CD4-positive, alpha-beta T cell treated with Interferon gamma for 1 hour (primary cell): ENCODE data around the gene RAB14.
A peak's percentile ranks its signal among the peaks of the same experiment; 100 is the strongest.
"Not testable (repeated sequence)": the region's sequence is repeated elsewhere in the genome, so short reads cannot be mapped to it uniquely, and the experiment has no call there.

ENCODE experiments used
- DNase-seq: peaks from one replicate; pipeline ENCODE4 v3.0.0-alpha.2; 2020

The RAB14 gene

GRCh38 chr9:121153642-121154041, 48.0 kb downstream of the RAB14 start:
- no peak for DNase-seq

- DNase-seq = no peak
Observed at GRCh38 chr9:121150188-121150587, 51.5 kb downstream of the RAB14 start.

GRCh38 chr9:121144482-121144881, 57.2 kb downstream of the RAB14 start:
- no peak for DNase-seq

GRCh38 chr9:121143771-121144170, 57.9 kb downstream of the RAB14 start:
- no peak for DNase-seq

GRCh38 chr9:121141706-121142105, 60.0 kb downstream of the RAB14 start:
- DNase-seq = no peak

GRCh38 chr9:121141306-121141705, 60.4 kb downstream of the RAB14 start:
- DNase-seq = no peak

GRCh38 chr9:121140162-121140561, 61.5 kb downstream of the RAB14 start:
- no peak for DNase-seq

- DNase-seq = no peak
Observed at GRCh38 chr9:121138973-121139372, 62.7 kb downstream of the RAB14 start.

- no peak for DNase-seq
Observed at GRCh38 chr9:121138561-121138960, 63.1 kb downstream of the RAB14 start.

GRCh38 chr9:121135642-121136041, 66.0 kb downstream of the RAB14 start:
- DNase-seq = no peak

- DNase-seq = peak; percentile 76
Observed at GRCh38 chr9:121133104-121133816, 68.4 kb downstream of the RAB14 start.

GRCh38 chr9:121129384-121129783, 72.3 kb downstream of the RAB14 start:
- not testable (repeated sequence) for DNase-seq
